ENCODE data around the gene SPRR3.

The SPRR3 gene, protein sequence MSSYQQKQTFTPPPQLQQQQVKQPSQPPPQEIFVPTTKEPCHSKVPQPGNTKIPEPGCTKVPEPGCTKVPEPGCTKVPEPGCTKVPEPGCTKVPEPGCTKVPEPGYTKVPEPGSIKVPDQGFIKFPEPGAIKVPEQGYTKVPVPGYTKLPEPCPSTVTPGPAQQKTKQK

DNA sequence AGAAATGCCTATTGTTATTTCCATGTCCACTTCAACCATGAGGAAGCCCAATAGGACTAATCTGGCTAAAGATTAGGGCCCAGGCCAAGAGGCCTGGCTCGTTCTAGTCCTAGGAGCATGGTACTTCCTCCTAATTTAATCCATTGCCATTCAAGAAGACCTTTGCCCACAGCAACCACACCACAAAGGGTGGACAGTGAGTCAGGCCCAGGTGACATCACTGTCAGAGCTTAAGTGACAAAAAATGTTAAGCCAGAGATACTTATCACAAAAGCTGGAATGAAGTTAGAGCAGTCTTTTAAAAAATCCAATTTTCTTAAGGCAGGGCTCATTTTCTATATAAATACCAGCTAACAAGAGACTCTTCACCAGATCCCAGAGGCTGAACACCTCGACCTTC is at the start of gene SPRR3:
SPRR3 (plus strand) TSS at position 368 of the 400 bp plus-strand sequence. CDS start 1,272 bp downstream, outside the sequence.
- no peak within 1 kb of the TSS for H3K4me3 ChIP-seq (replicated peaks in 1 of 2; ENCODE audit: low read depth in 2 of 2, low read length in 2 of 2)
- no peak for DNase-seq (ENCODE audit: low read depth in 2 of 2)
- TF ChIP-seq, protein P1, sequence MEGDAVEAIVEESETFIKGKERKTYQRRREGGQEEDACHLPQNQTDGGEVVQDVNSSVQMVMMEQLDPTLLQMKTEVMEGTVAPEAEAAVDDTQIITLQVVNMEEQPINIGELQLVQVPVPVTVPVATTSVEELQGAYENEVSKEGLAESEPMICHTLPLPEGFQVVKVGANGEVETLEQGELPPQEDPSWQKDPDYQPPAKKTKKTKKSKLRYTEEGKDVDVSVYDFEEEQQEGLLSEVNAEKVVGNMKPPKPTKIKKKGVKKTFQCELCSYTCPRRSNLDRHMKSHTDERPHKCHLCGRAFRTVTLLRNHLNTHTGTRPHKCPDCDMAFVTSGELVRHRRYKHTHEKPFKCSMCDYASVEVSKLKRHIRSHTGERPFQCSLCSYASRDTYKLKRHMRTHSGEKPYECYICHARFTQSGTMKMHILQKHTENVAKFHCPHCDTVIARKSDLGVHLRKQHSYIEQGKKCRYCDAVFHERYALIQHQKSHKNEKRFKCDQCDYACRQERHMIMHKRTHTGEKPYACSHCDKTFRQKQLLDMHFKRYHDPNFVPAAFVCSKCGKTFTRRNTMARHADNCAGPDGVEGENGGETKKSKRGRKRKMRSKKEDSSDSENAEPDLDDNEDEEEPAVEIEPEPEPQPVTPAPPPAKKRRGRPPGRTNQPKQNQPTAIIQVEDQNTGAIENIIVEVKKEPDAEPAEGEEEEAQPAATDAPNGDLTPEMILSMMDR (IDR thresholded peaks at IDR 0.05; ENCODE audit: low read depth, low read length), result no peak

DNA sequence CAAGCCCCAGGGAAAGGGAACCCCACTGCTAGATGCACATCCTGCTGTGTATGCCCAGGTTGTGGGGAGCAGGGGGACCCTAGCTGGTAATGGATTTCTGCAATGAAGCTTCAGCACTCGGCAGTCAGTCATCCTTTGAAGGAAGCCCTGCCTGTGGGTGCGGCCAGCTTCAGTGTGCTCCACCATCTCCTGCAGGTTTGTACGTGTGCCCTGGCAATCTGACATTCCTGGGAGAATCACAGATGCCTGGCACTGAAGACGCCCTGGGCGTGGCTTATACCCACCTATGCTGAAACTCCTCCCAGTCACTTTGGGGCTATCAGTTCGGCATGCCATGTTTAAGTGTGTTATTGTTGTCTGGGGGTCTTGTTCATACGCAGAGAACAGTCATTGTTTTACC is 47.8 kb upstream of the SPRR3 start:
- no peak for DNase-seq (ENCODE audit: low read depth in 2 of 2)

DNA sequence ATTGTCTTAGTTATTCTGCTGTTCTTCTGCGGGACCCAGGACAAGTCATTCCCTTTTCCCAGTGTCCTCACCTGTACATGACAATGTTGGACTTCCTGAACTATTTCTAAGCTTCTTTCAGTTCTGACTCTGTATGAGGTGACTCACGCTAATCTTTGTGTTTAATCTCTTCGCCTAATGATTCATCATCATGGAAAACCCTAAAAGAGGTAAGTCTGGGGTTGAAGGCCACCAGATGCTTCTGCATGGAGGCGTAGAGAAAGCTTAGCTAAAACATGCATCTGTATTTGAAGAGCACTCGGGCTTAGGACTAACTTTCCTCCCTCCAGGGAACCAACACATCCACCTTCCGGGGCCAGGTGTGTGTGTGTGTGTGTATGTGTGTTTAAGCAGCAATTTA is 47.1 kb upstream of the SPRR3 start:
- TF ChIP-seq, protein P1 (IDR thresholded peaks at IDR 0.05; ENCODE audit: low read depth, low read length), result no peak
- no peak for DNase-seq (ENCODE audit: low read depth in 2 of 2)
- H3K4me3 ChIP-seq (replicated peaks in 1 of 2; ENCODE audit: low read depth in 2 of 2, low read length in 2 of 2), result no peak overlapping the region

More for the DNA sequence above, 47.8 kb upstream of the SPRR3 start:
- TF ChIP-seq, protein P1 (IDR thresholded peaks at IDR 0.05; ENCODE audit: low read depth, low read length), result no peak
- H3K4me3 ChIP-seq (replicated peaks in 1 of 2; ENCODE audit: low read depth in 2 of 2, low read length in 2 of 2), result no peak overlapping the region

DNA sequence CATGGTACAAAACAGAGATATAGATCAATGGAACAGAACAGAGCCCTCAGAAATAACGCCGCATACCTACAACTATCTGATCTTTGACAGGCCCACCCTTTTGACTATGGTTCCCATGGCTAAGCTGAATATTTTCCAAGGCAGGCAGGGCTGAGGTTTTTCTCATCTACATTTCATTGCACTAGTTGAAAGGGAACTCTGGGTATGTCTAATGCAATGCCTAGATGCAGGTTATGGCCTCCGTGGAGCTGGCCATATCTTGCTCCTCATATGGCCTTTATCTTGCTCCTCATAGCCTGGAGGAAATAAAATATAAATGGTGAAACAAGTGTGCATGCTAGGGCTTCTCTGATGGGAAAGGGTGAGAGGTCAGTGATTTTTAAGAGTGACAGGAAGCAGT is 44.0 kb upstream of the SPRR3 start:
- TF ChIP-seq, protein P1 (IDR thresholded peaks at IDR 0.05; ENCODE audit: low read depth, low read length), result no peak

DNA sequence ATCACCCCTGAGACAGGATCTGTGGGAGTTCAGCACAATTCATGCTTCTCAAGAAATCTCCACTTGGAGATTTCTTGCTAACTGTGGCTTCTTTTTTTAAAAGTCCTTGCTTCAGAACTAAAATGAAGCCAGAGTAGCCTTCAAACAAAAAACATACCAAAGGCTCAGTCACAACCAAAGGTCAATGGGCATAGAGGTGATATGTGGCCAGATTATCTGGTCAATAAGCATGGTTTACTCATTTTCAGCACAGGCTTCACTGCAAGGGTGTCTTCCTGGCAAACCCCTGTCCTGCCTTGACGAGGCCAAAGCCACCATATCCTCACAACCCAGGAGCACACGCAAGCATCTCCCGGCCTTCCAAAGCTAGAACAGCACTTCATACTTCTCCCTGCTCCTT is 42.3 kb upstream of the SPRR3 start:
- TF ChIP-seq, protein P1 (IDR thresholded peaks at IDR 0.05; ENCODE audit: low read depth, low read length), result no peak
- no peak overlapping the region for H3K4me3 ChIP-seq (replicated peaks in 1 of 2; ENCODE audit: low read depth in 2 of 2, low read length in 2 of 2)
- DNase-seq (ENCODE audit: low read depth in 2 of 2), result no peak

More for the DNA sequence above, 44.0 kb upstream of the SPRR3 start:
- no peak overlapping the region for H3K4me3 ChIP-seq (replicated peaks in 1 of 2; ENCODE audit: low read depth in 2 of 2, low read length in 2 of 2)
- no peak for DNase-seq (ENCODE audit: low read depth in 2 of 2)

DNA sequence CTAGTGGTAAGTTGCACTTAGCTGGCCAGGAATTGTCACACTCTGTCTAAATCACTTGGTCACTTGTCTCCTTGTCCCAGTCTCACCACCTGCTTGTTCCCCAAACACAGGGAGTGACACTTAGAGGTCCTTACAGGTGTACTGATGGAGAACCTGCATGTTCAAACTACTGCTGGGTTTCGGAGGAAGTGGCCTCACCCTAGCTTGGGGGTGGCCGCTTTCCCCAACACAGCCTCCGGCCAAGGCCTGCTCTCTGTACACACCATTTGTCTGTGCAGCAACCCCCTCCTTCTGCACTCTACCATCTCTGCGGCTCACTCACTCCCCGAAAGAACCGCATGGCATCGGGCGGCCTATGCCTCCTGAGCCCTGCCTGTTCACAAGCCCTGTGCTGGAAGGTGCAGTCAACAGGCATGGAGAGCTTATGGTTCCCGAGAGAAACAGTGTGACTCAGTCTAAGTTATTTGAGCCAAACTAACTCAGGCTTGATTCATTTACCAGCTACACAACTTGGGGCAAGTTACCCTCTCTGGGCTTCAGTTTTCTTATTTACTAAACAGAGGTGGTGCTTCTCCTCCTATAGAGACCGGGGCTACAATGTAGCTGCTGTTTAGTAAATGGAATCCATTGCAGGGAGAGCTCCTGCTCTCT is 41.6 kb upstream of the SPRR3 start:
- no peak overlapping the region for H3K4me3 ChIP-seq (replicated peaks in 1 of 2; ENCODE audit: low read depth in 2 of 2, low read length in 2 of 2)
- no peak for DNase-seq (ENCODE audit: low read depth in 2 of 2)
- TF ChIP-seq, protein P1 (IDR thresholded peaks at IDR 0.05; ENCODE audit: low read depth, low read length), result no peak

Measured in cardiac fibroblast (primary cell).